IPS-11a (cell line): Measurements from ENCODE around the gene DGKG.

ENCODE experiments used
- H3K4me3 ChIP-seq: one replicate; pipeline ENCODE4 v1.5.1; 2013; ENCODE audit warnings: low read depth, low read length, control low read depth

Gene DGKG

GRCh38 chr3:186216900-186217819 lies 144.9 kb downstream of the DGKG start:
- H3K4me3 ChIP-seq, result no peak overlapping the region

GRCh38 chr3:186214670-186215069 lies 147.4 kb downstream of the DGKG start:
- no peak overlapping the region for H3K4me3 ChIP-seq

GRCh38 chr3:186213946-186214345 lies 148.1 kb downstream of the DGKG start:
- no peak overlapping the region for H3K4me3 ChIP-seq

- H3K4me3 ChIP-seq, result no peak overlapping the region
Measured at GRCh38 chr3:186212611-186213010, 149.4 kb downstream of the DGKG start.

DNA sequence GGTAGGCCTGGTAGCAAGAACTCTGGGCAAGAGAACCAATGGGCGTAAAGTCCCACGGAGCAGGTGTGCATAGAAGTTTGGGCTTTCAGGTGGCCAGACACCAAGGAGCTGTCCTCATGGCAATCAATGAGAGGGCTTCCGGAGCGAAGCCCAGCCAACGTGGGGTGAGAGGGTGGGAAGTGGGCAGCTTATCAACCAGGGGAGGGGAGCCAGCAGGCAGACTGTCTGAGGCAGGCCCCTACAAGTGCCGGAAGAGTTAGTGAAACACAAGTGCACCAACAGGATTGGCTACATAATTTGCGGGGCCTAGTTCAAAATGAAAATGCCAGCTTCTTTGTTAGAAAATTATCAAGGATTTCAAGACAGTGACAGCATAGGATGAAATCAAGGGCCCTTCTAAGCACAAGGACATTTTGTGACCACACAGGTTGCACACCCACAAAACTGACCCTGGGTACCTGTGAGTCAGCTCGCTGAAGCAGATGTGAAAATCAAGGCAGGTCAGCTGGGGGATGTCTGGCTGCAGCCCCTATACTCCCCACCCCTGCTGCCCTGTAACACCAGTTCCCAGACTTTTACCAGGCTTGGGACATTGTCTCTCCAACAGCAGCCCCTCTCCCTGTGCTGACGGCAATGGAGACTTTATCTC lies 151.1 kb downstream of the DGKG start:
- no peak overlapping the region for H3K4me3 ChIP-seq

GRCh38 chr3:186209810-186210752 lies 152.0 kb downstream of the DGKG start:
- no peak overlapping the region for H3K4me3 ChIP-seq

GRCh38 chr3:186208296-186208989 lies 153.6 kb downstream of the DGKG start:
- no peak overlapping the region for H3K4me3 ChIP-seq

- H3K4me3 ChIP-seq, result no peak overlapping the region
Measured at GRCh38 chr3:186207515-186207914, 154.5 kb downstream of the DGKG start.

DNA sequence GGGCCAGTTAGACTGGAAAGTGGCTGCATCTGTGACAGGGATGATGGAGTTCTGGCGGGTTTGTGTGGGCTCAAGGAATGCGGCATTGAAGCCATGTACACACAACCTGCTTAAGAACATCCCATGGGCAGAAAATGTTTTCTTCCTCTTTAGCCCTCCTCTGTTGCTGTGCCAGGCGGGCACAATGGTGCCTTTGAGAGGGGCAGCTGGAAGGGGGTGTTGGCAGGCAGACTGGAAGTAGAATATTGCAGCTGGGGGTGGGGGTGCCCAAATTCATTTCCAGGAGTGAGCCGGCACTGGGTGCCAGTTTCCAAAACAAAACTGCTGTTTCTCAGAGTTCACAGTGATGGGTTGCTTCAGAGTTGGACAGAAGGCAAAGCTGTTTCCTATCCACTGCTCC lies 161.3 kb downstream of the DGKG start:
- H3K4me3 ChIP-seq, result no peak overlapping the region

- no peak overlapping the region for H3K4me3 ChIP-seq
Measured at GRCh38 chr3:186198442-186198841, 163.6 kb downstream of the DGKG start.

DNA sequence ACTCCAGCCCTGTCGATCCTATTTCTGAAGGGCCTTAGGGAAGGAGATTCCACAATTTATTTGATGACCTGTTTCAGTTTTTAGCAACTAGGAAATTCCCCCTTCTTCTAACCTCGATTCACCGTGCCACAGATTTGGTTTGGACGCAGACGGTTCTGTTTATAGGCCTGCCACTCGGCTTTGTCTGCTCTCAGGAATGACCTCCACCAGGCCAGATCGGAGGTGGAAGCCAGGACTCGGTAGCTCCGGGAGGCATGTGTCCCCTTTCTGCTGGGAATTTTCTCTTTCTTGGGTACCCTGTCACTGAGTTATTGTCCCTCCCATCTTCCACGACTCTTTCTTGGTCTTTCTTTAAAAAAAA lies 167.6 kb downstream of the DGKG start:
- H3K4me3 ChIP-seq, result no peak overlapping the region

DNA sequence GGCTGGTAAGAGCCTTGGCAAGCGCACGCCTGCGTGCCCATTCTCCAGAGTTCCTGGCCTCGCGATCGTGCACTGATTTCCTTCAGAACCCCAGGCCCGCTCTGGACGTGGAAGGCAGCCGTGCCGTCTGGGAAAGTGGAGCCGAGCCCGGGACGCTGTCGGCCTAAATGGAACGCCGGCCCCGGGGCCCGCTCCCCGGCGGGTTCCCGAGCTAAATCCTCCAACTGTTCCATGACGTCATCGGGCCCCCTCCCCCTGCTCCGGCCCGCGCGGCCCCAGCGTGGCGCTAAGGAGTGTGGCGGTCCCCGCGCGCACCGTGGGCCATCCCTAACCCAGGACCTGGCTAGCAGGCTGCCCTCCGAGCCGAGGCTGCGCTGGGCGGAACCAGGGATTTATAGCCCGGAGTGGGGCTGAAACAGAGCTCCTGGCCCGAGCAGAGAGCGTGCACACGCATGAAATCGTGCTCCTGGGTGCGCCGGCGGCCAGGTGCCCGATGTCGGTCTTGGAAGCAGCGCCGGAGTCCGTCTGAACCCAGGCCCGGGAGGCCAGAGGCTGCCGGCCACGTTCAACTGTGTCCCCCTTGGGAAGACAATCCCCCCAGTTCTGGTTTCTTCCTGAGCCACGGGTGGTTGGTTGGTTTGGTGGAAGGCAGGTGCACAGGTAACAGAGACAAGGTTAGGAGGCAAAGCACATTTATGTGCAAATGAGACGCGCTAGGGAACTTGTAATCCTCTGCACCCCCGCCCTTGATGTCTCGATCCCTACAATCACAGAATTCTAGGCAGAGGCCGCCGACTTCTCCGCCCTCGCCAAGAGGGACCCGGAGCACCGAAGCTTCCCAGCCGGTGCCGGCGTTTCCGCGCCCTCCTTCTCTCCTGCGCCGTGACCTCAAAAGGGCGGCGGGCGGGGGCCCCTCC lies 168.2 kb downstream of the DGKG start:
- H3K4me3 ChIP-seq, result peak overlapping the region; percentile 40

GRCh38 chr3:186192823-186193222 lies 169.2 kb downstream of the DGKG start:
- H3K4me3 ChIP-seq, result no peak overlapping the region

DNA sequence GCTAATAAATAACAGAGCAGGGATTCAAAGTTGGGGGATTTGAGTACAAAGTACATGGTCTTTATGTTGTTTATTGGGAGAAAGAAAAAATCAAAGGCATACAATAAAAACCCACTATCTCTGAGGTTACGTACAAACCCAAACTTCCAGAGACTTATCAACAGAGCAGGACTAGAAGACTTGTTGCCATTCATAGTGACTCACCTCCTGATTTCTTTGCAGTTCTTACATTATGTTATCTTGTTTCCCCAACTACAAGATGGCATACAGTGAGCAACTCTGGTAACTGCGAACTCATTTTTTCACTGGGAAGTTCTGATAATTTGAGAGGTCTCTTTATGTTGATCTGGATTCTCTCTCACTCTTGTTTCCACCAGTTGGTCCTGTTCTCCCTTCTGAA lies 172.5 kb downstream of the DGKG start:
- H3K4me3 ChIP-seq, result no peak overlapping the region

DNA sequence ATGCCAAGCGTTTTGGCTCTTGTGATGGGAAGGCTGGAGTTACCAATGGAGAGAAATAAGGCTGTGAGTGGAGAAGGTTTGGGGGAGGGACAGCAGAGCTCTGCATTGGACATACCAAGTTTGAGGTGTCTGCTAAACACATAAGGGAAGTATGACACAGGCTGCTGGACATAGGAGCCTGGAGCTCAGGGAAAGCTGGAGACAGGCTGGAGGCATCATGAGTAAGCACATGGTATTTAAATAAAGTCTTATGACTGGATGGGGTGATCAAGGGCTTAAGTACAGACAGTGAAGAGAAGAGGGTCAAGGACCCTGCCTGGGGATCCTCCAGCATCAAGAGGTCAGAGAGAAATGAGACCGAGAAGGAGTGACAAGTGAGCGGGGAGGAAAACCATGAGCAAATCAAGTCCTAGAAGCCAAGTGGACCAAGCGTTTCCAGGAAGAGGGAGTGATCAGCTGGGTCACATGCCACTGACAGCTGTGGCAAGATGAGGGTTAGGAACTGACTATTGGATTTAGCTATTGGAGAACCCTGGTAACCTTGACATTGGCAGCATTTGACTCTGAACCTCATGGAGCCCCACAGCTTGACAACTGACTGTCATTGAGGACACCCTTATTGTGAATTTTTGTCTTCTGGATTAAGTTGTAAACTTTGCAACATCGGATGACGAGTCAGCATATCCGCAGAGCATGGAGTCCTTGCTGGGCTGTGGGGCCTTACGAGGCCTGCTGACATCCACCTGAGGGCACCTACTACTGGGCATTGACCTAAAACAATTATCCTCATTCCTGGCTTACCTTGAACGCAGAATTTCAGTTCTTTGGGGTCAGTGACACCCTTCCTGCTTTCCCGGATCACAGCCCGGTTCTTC lies 174.4 kb downstream of the DGKG start:
- H3K4me3 ChIP-seq, result no peak overlapping the region

DNA sequence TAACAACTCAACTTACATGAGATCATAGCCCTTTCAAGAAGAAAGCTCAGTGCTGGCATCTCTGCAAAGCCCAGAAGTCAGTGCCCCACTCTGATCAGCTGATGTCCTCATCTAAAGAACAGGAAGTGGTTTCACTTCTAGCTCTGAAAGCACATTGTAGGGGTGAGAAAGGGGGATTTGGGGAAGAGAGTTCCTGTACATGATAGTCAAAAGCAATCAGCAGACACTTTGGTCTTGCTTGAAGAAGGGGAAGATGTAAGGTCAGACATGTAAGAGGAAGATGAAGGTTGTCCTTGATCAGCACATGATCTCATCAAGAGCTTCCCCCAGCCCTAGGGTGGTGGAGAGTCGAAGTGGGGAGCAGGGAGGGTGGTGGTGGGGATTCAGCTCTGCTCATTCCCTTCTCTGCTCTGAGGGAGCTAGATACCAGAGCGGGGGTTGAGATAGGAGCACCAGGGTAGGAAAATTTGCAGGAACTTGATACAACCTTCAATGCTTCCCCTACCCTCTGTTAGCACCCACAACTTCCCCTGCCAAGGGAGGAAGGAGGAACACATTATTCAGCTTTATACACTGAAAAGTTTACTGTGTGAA lies 176.7 kb downstream of the DGKG start:
- no peak overlapping the region for H3K4me3 ChIP-seq

GRCh38 chr3:186184021-186184420 lies 178.0 kb downstream of the DGKG start:
- no peak overlapping the region for H3K4me3 ChIP-seq

- no peak overlapping the region for H3K4me3 ChIP-seq
Measured at GRCh38 chr3:186182850-186183249, 179.2 kb downstream of the DGKG start.
